ENCODE data around the gene STAM. TPM values are rescaled to one million over a fixed set of nuclear protein-coding genes. Genes with fewer than 3 reads are reported as not detected.

STAM gene
- total RNA-seq, 1 experiment from 2014 or later = 29.3 TPM

GRCh38 chr10:17747883-17748550 lies 104.1 kb downstream of the STAM start:
- H3K27me3 ChIP-seq (ENCODE audit: insufficient read depth, low read length) = no peaks in the 10 kb centered on the region
- no peak for TF ChIP-seq CTCF (conservative IDR thresholded peaks at IDR 0.05)
- H3K9me3 ChIP-seq (ENCODE audit: control insufficient read depth, low read depth, low read length) = no peaks in the 10 kb centered on the region
- H3K27ac ChIP-seq (ENCODE audit: insufficient read length, low read depth, low read length) = no peak overlapping the region
- H4K5ac ChIP-seq (ENCODE audit: insufficient read length, low read depth, low read length) = no peak overlapping the region
- no peaks in the 10 kb centered on the region for H4K20me1 ChIP-seq (ENCODE audit: control insufficient read depth, insufficient read depth, insufficient read length)
- H3K4me3 Mint-ChIP-seq = no peak overlapping the region
- no peaks in the 10 kb centered on the region for H3K4me1 ChIP-seq (ENCODE audit: insufficient read depth, low read length)
- H2AK5ac ChIP-seq (ENCODE audit: insufficient read length, low read length) = no peak overlapping the region
- no peak overlapping the region; a peak in 1 of 7 replicates for H3K27ac Mint-ChIP-seq
- no peak overlapping the region for H3K4ac ChIP-seq (ENCODE audit: low read depth, low read length)
- H3K18ac ChIP-seq (ENCODE audit: insufficient read length, low read depth, low read length) = no peak overlapping the region
- H2BK5ac ChIP-seq (ENCODE audit: insufficient read length, low read length) = no peak overlapping the region
- H2BK12ac ChIP-seq (ENCODE audit: insufficient read length, low read depth, low read length) = no peak overlapping the region
- no peaks in the 10 kb centered on the region for H3K36me3 Mint-ChIP-seq (ENCODE audit: insufficient read depth in 1 of 3, low read depth in 3 of 3)
- H3K56ac ChIP-seq (ENCODE audit: insufficient read length, low read depth, low read length) = no peak overlapping the region
- H2BK120ac ChIP-seq (ENCODE audit: low read depth, low read length, poor library complexity, severe bottlenecking) = no peak overlapping the region
- no peaks in the 10 kb centered on the region for H3K9me3 Mint-ChIP-seq
- peak overlapping the region; percentile 5 for H3K4me2 ChIP-seq (ENCODE audit: insufficient read depth, insufficient read length, low read length)
- no peaks in the 10 kb centered on the region; the same call in 1 of the 2 replicates for H3K27me3 Mint-ChIP-seq (ENCODE audit: low read depth)
- no peak overlapping the region for H2BK20ac ChIP-seq (ENCODE audit: low read depth, low read length, poor library complexity, severe bottlenecking)
- H3K23ac ChIP-seq (ENCODE audit: insufficient read length, low read depth, low read length) = no peak overlapping the region
- H4K91ac ChIP-seq (ENCODE audit: insufficient read length, low read depth, low read length) = no peak overlapping the region
- no peaks in the 10 kb centered on the region for H3K79me1 ChIP-seq (ENCODE audit: insufficient read depth, low read depth, low read length, poor library complexity, severe bottlenecking)
- H3K9ac ChIP-seq (ENCODE audit: extremely low read depth, insufficient read length, low read length) = no peak overlapping the region
- DNase-seq = no peak
- H3K23me2 ChIP-seq (ENCODE audit: insufficient read length, low read depth, low read length, poor library complexity, severe bottlenecking) = no peaks in the 10 kb centered on the region
- no CpG with 5 or more reads among the region's 10 CpGs for WGBS (ENCODE audit: extremely low coverage, insufficient read length, low lambda C conversion rate)
- no peak overlapping the region for H2AFZ ChIP-seq (ENCODE audit: low read length)
- no peak overlapping the region for H4K8ac ChIP-seq (replicated peaks; ENCODE audit: insufficient read length, low read depth, low read length)
- no peak overlapping the region for H2BK15ac ChIP-seq (ENCODE audit: low read depth, low read length)
- 0 out of 2 replicates have a peak overlapping the region, but pooled peaks have one; percentile 29 for H3K14ac ChIP-seq (ENCODE audit: insufficient read depth, low read length)
- no peaks in the 10 kb centered on the region for H3K4me1 Mint-ChIP-seq
- H3K79me2 ChIP-seq (ENCODE audit: insufficient read depth, low read length) = no peaks in the 10 kb centered on the region
- no peak overlapping the region for H3T11ph ChIP-seq (ENCODE audit: low read length)

Data from H9 (cell line).